Smooth muscle cell (in vitro differentiated cells): ENCODE data around the gene GRB2. TPM values are rescaled to one million over a fixed set of nuclear protein-coding genes. Genes with fewer than 3 reads are reported as not detected.

ENCODE experiments used
- DNase-seq: peaks from one replicate; lab custom pipeline; 2025; ENCODE audit not compliant: unreplicated experiment; lab: John Stamatoyannopoulos, UW
- H2AFZ ChIP-seq: fragments of 200-600 bp; sonication (generic); 2 replicates; pipeline ENCODE4 v1.6.0; 2016; ENCODE audit warnings: antibody characterized with exemption, low read depth, mild to moderate bottlenecking
- H3F3A ChIP-seq: fragments of 200-600 bp; sonication (generic); 2 replicates; pipeline ENCODE4 v1.6.0; 2017; ENCODE audit warnings: antibody characterized with exemption, low read depth
- H3K27ac ChIP-seq: fragments of 200-600 bp; sonication (generic); 2 replicates; pipeline ENCODE4 v1.5.1; 2016; ENCODE audit warnings: low read depth, mild to moderate bottlenecking
- H3K27me3 ChIP-seq: fragments of 200-600 bp; sonication (generic); 2 replicates; pipeline ENCODE4 v1.6.1; 2016; ENCODE audit warnings: low read depth, mild to moderate bottlenecking
- H3K36me3 ChIP-seq: fragments of 200-600 bp; sonication (generic); 2 replicates; pipeline ENCODE4 v1.5.1; 2016; ENCODE audit warnings: low read depth
- H3K4me1 ChIP-seq: fragments of 200-600 bp; sonication (generic); 2 replicates; pipeline ENCODE4 v1.5.1; 2016; ENCODE audit warnings: low read depth
- H3K4me2 ChIP-seq: fragments of 200-600 bp; sonication (generic); 2 replicates; pipeline ENCODE4 v1.6.0; 2016; ENCODE audit warnings: mild to moderate bottlenecking
- H3K4me3 ChIP-seq: fragments of 200-600 bp; sonication (generic); 2 replicates; pipeline ENCODE4 v1.5.1; 2016; ENCODE audit warnings: mild to moderate bottlenecking
- H3K79me2 ChIP-seq: fragments of 200-600 bp; sonication (generic); 2 replicates; pipeline ENCODE4 v1.6.0; 2016; ENCODE audit warnings: low read depth, mild to moderate bottlenecking
- H3K9ac ChIP-seq: fragments of 200-600 bp; sonication (generic); 2 replicates; pipeline ENCODE4 v1.6.0; 2016; ENCODE audit warnings: low read depth
- H3K9me3 ChIP-seq: fragments of 200-600 bp; sonication (generic); replicated peaks from 2 replicates; pipeline ENCODE4 v1.5.1; 2016; ENCODE audit warnings: low read depth
- H4K20me1 ChIP-seq: fragments of 200-600 bp; sonication (generic); 2 replicates; pipeline ENCODE4 v1.6.0; 2016; ENCODE audit warnings: low read depth
- WGBS: methylation state at CpG from one replicate; pipeline ENCODE4 v1.1.7; 2016; ENCODE audit warnings: low lambda C conversion rate; 5-methylcytosine and 5-hydroxymethylcytosine counted together
- polyA plus RNA-seq: library from polyadenylated mRNA; unstranded; fragments of >200 nt; fragmentation: Nextera tagmentation; extraction: Ambion mirVana; gene quantifications from 2 replicates; pipeline ENCODE4 v1.2.1, GENCODE V29; 2016
- total RNA-seq: library from RNA; depleted of rRNA; stranded (reverse); fragments of >200 nt; gene quantifications from 2 replicates; pipeline ENCODE4 v1.2.3, GENCODE V29; 2014
- TF ChIP-seq, protein P1 (sequence below): fragments of 200-600 bp; sonication (generic); IDR thresholded peaks from 2 replicates; pipeline ENCODE4 v1.5.1; 2017; ENCODE audit warnings: borderline replicate concordance, mild to moderate bottlenecking, antibody characterized with exemption; ENCODE audit not compliant: insufficient read depth, poor library complexity, severe bottlenecking

The GRB2 gene
- total and polyA plus RNA-seq, 2 experiments from 2014 or later: 62.4 to 80.1 TPM

DNA sequence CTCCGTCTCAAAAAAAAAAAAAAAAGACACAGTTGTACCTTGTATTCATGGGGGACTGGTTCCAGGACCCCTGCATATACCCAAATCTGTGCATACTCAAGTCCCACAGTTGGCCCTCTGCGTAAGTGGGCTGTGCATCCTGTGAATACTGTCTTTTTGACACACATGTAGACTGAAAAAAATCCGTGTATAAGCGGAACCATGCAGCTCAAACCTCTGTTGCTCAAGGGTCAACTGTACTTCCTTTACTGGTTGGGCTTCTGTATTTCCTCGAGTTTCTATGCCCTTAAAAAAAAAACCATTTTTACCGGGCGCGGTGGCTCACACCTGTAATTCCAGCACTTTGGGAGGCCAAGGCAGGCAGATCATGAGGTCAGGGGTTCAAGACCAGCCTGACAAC, 52.3 kb downstream of the GRB2 start:
- H4K20me1 ChIP-seq: peaks cover 99% of the 10 kb centered on the region
- TF ChIP-seq, protein P1, sequence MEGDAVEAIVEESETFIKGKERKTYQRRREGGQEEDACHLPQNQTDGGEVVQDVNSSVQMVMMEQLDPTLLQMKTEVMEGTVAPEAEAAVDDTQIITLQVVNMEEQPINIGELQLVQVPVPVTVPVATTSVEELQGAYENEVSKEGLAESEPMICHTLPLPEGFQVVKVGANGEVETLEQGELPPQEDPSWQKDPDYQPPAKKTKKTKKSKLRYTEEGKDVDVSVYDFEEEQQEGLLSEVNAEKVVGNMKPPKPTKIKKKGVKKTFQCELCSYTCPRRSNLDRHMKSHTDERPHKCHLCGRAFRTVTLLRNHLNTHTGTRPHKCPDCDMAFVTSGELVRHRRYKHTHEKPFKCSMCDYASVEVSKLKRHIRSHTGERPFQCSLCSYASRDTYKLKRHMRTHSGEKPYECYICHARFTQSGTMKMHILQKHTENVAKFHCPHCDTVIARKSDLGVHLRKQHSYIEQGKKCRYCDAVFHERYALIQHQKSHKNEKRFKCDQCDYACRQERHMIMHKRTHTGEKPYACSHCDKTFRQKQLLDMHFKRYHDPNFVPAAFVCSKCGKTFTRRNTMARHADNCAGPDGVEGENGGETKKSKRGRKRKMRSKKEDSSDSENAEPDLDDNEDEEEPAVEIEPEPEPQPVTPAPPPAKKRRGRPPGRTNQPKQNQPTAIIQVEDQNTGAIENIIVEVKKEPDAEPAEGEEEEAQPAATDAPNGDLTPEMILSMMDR: no peak
- no peaks in the 10 kb centered on the region for H3K27me3 ChIP-seq
- H3K9ac ChIP-seq: no peak overlapping the region
- WGBS: 97% methylated on average over 8 of the region's 8 CpGs
- H3K4me2 ChIP-seq: no peak overlapping the region
- peaks cover 5% of the 10 kb centered on the region for H3F3A ChIP-seq
- H3K9me3 ChIP-seq: no peaks in the 10 kb centered on the region
- H2AFZ ChIP-seq: no peak overlapping the region
- DNase-seq: no peak
- peaks cover 75% of the 10 kb centered on the region for H3K79me2 ChIP-seq
- no peak overlapping the region for H3K27ac ChIP-seq
- no peaks in the 10 kb centered on the region for H3K36me3 ChIP-seq
- H3K4me1 ChIP-seq: peaks cover 5% of the 10 kb centered on the region
- no peak overlapping the region for H3K4me3 ChIP-seq

DNA sequence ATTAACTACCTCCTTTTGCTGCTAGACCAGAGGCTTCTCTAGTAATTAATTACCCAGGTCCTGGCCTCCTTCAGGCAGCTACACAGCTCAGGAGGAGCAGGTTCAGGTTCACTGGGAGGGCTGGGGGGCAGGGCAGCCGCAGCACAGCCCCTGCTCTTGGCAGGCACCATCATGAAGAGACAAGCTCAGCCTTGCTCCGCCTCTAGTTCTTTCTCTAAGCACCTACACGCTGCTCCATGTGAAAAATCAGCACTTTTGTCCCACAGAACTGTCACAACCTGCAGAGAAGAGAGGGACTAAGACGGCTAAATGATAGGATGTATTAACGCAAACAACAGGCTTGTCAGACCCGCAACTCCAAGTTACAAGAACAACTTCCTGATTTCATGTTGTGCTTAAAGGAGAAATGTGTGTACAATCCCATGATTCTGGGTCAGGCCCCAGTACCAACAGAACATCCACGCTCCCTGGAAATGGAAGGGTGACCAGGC, 53.4 kb downstream of the GRB2 start:
- H3K4me1 ChIP-seq: peaks cover 11% of the 10 kb centered on the region
- H3K4me2 ChIP-seq: no peak overlapping the region
- no peak for DNase-seq
- TF ChIP-seq, protein P1: no peak
- no peak overlapping the region for H3K9ac ChIP-seq
- H3K79me2 ChIP-seq: peaks cover 74% of the 10 kb centered on the region
- 64% methylated on average over 7 of the region's 7 CpGs for WGBS
- peaks cover 99% of the 10 kb centered on the region for H4K20me1 ChIP-seq
- H3K27ac ChIP-seq: no peak overlapping the region
- no peaks in the 10 kb centered on the region for H3K27me3 ChIP-seq
- no peaks in the 10 kb centered on the region for H3K36me3 ChIP-seq
- no peak overlapping the region for H2AFZ ChIP-seq
- peaks cover 5% of the 10 kb centered on the region for H3F3A ChIP-seq
- H3K4me3 ChIP-seq: no peak overlapping the region
- no peaks in the 10 kb centered on the region for H3K9me3 ChIP-seq

DNA sequence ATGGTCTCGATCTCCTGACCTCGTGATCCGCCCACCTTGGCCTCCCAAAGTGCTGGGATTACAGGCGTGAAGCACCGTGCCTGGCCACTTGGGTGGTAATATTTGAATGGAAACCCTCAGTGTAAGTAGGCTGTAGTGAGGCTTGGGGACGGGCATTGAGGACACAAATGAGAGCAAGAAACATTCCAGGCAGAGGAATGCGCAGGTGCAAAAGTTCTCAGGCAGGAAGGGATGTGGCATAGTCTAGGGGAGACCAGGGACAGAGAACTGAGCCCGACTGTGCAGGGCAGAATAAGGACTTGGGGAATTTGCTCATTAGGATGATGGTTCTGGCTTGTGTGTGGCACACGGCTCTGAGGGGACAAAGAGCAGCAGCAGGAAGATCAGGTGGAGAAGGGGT, 54.8 kb downstream of the GRB2 start:
- no peak overlapping the region for H3K4me3 ChIP-seq
- DNase-seq: no peak
- peaks cover 19% of the 10 kb centered on the region for H3K4me1 ChIP-seq
- H3K27me3 ChIP-seq: no peaks in the 10 kb centered on the region
- H3K79me2 ChIP-seq: peaks cover 70% of the 10 kb centered on the region
- H3K9me3 ChIP-seq: no peaks in the 10 kb centered on the region
- TF ChIP-seq, protein P1: no peak
- H4K20me1 ChIP-seq: peaks cover 99% of the 10 kb centered on the region
- H3K9ac ChIP-seq: no peak overlapping the region
- H3K36me3 ChIP-seq: no peaks in the 10 kb centered on the region
- 92% methylated on average over 9 of the region's 9 CpGs for WGBS
- no peak overlapping the region for H3K27ac ChIP-seq
- no peak overlapping the region for H2AFZ ChIP-seq
- H3K4me2 ChIP-seq: no peak overlapping the region
- H3F3A ChIP-seq: peaks cover 5% of the 10 kb centered on the region

DNA sequence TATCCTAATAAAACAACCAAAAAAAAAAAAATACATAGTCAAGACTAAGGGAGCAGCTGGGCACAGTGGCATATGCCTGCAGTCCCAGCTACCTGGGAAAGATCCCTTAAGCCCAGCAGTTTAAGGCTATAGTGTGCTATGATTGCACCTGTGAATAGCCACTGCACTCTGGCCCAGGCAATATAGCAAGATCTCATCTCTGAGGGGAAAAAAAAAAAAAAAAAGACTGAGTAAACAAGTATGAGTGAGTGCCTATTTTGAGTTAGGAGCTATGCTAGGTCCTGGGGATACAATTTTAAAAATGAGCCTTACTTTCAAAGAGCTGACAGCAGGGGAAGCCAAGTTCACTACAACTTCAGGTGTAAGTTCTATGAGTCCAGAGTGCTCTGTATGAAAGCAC, 55.4 kb downstream of the GRB2 start:
- peaks cover 73% of the 10 kb centered on the region for H3K79me2 ChIP-seq

More for the DNA sequence above, 55.4 kb downstream of the GRB2 start:
- DNase-seq: no peak
- TF ChIP-seq, protein P1: no peak
- Histone ChIP-seq H3F3A (peaks cover 5% of the 10 kb centered on the region), H3K9me3 (no peaks in the 10 kb centered on the region), H2AFZ (no peak overlapping the region), H4K20me1 (peaks cover 99% of the 10 kb centered on the region), H3K4me3 (no peak overlapping the region), H3K9ac (no peak overlapping the region), H3K36me3 (no peaks in the 10 kb centered on the region), H3K4me1 (peaks cover 25% of the 10 kb centered on the region), H3K27ac (no peak overlapping the region), H3K4me2 (no peak overlapping the region), H3K27me3 (no peaks in the 10 kb centered on the region)
